ENCODE results near the gene MTCL3.

- TF ChIP-seq CTCF (IDR thresholded peaks at IDR 0.05; ENCODE audit: insufficient read depth, low read length, poor library complexity, severe bottlenecking), result no peak
- no peak for TF ChIP-seq EZH2phosphoT487 (conservative IDR thresholded peaks at IDR 0.05; ENCODE audit: low read length)
Measured at GRCh38 chr6:127520066-127520465, 931 bp upstream of the MTCL3 start.

Measured in SU-DHL-6 (cell line).